HepG2 (cell line): ENCODE measurements around the gene GRB7. TPM values are rescaled to one million over a fixed set of nuclear protein-coding genes. Genes with fewer than 3 reads are reported as not detected.

Experiments
- CBX5 ChIP-seq: sonication (generic); formaldehyde crosslinking; IDR thresholded peaks from 2 replicates; pipeline ENCODE4 v1.4.0; 2020; ENCODE audit warnings: missing genetic modification reagents, borderline replicate concordance
- EED ChIP-seq: sonication (generic); formaldehyde crosslinking; IDR thresholded peaks from 2 replicates; pipeline ENCODE4 v1.5.0; 2020; ENCODE audit warnings: mild to moderate bottlenecking, missing genetic modification reagents
- FOXO4 ChIP-seq: sonication (generic); formaldehyde crosslinking; conservative IDR thresholded peaks from 2 replicates; pipeline ENCODE4 v1.8.1; 2023; ENCODE audit warnings: missing genetic modification reagents
- HOXA9 ChIP-seq: sonication (generic); formaldehyde crosslinking; IDR thresholded peaks from 2 replicates; pipeline ENCODE4 v1.8.1; 2022; ENCODE audit warnings: missing genetic modification reagents, mild to moderate bottlenecking, moderate library complexity, borderline replicate concordance
- MED13 ChIP-seq: sonication (generic); formaldehyde crosslinking; IDR thresholded peaks from 2 replicates; pipeline ENCODE4 v1.5.0; 2020; ENCODE audit warnings: missing genetic modification reagents
- NRL ChIP-seq: sonication (generic); formaldehyde crosslinking; IDR thresholded peaks from 2 replicates; pipeline ENCODE4 v1.5.0; 2020; ENCODE audit warnings: missing genetic modification reagents, mild to moderate bottlenecking, moderate library complexity, borderline replicate concordance
- PBX2 ChIP-seq: IDR thresholded peaks from 2 replicates; pipeline ENCODE4 v1.6.1; 2016; ENCODE audit warnings: control low read depth
- PCBP2 ChIP-seq: fragments of 200-400 bp; formaldehyde crosslinking; optimal IDR thresholded peaks from 2 replicates; pipeline ENCODE3; 2018; ENCODE audit warnings: low read length, low read depth; ENCODE audit not compliant: poor library complexity, severe bottlenecking
- PITX1 ChIP-seq: sonication (generic); formaldehyde crosslinking; IDR thresholded peaks from 2 replicates; pipeline ENCODE4 v1.5.1; 2020; ENCODE audit warnings: mild to moderate bottlenecking, missing genetic modification reagents
- POLR2AphosphoS2 ChIP-seq: IDR thresholded peaks from 2 replicates; pipeline ENCODE4 v1.6.1; 2011; ENCODE audit warnings: low read depth, low read length, improper control_type of control experiment
- RXRA ChIP-seq: sonication (generic); formaldehyde crosslinking; IDR thresholded peaks from 2 replicates; pipeline ENCODE4 v1.5.1; 2020; ENCODE audit warnings: missing genetic modification reagents
- SMARCC2 ChIP-seq: fragments of 450-650 bp; IDR thresholded peaks from 2 replicates; pipeline ENCODE4 v1.6.1; 2017; ENCODE audit warnings: antibody characterized with exemption, mild to moderate bottlenecking
- TBX3 ChIP-seq: fragments of 450-650 bp; IDR thresholded peaks from 2 replicates; pipeline ENCODE4 v1.6.1; 2017; ENCODE audit warnings: antibody characterized with exemption, mild to moderate bottlenecking, inconsistent platforms, borderline replicate concordance
- ZBTB10 ChIP-seq: sonication (generic); formaldehyde crosslinking; IDR thresholded peaks from 2 replicates; pipeline ENCODE4 v1.4.0; 2020; ENCODE audit warnings: missing genetic modification reagents, borderline replicate concordance
- ZBTB39 ChIP-seq: sonication (generic); formaldehyde crosslinking; IDR thresholded peaks from 2 replicates; pipeline ENCODE4 v1.5.0; 2020; ENCODE audit warnings: missing genetic modification reagents
- ZEB1 ChIP-seq: IDR thresholded peaks from 2 replicates; pipeline ENCODE4 v1.6.1; 2012; ENCODE audit warnings: mild to moderate bottlenecking, low read depth, inconsistent platforms; ENCODE audit not compliant: insufficient replicate concordance
- ZFAT ChIP-seq: sonication (generic); formaldehyde crosslinking; conservative IDR thresholded peaks from 2 replicates; pipeline ENCODE4 v1.8.1; 2023; ENCODE audit warnings: missing genetic modification reagents, inconsistent platforms
- ZNF337 ChIP-seq: sonication (generic); formaldehyde crosslinking; IDR thresholded peaks from 2 replicates; pipeline ENCODE4 v1.5.1; 2020; ENCODE audit warnings: missing genetic modification reagents, low read depth, mild to moderate bottlenecking, borderline replicate concordance
- ZNF530 ChIP-seq: sonication (generic); formaldehyde crosslinking; IDR thresholded peaks from 2 replicates; pipeline ENCODE4 v1.5.0; 2020; ENCODE audit warnings: low read depth, mild to moderate bottlenecking, missing genetic modification reagents
- ZNF747 ChIP-seq: sonication (generic); formaldehyde crosslinking; IDR thresholded peaks from 2 replicates; pipeline ENCODE4 v1.8.1; 2023; ENCODE audit warnings: missing genetic modification reagents, mild to moderate bottlenecking, borderline replicate concordance
- ZNF75D ChIP-seq: sonication (generic); formaldehyde crosslinking; IDR thresholded peaks from 2 replicates; pipeline ENCODE4 v1.8.1; 2023; ENCODE audit warnings: missing genetic modification reagents, mild to moderate bottlenecking, borderline replicate concordance
- polyA plus RNA-seq, 8 experiments: library from polyadenylated mRNA; depleted of rRNA in 3 of 8; stranded (reverse) in 7 of 8; unstranded in 1 of 8; fragments of >200 nt; fragmentation: Illumina TruSeq in 4 of 8; extraction: Trizol in 4 of 8; gene quantifications; 2 replicates each; pipeline versions ENCODE4 v1.2.1 to v1.2.3, GENCODE V29; 2011 to 2016; ENCODE audit warnings: low read depth in 4 of 8, missing spikeins in 1 of 8, mixed read lengths in 1 of 8; ENCODE audit not compliant: insufficient read depth in 1 of 8
- total RNA-seq, 5 experiments: library from RNA; depleted of rRNA; stranded (reverse); fragments of >200 nt; fragmentation: Illumina TruSeq; extraction: Trizol; gene quantifications; 2 replicates each; pipeline ENCODE4 v1.2.3, GENCODE V29; 2016; ENCODE audit warnings: low read depth in 1 of 5

GRB7 gene
- total and polyA plus RNA-seq, 2 of the 13 experiments (the other 11 are each of a cell fraction or from before 2014, with no cell fraction given), result 60.2 to 77.7 TPM

GRCh38 chr17:39702901-39703893 lies 34.5 kb upstream of the GRB7 start (continued):
- TF ChIP-seq ZEB1, result no peak
- peak; percentile 54; the same call in 1 of the 2 replicates for TF ChIP-seq NRL
- no peak for TF ChIP-seq ZNF75D (CRISPR knock-in tag)
- TF ChIP-seq ZBTB10, result no peak
- TF ChIP-seq HOXA9 (CRISPR knock-in tag), result no peak
- no peak for TF ChIP-seq POLR2AphosphoS2
- TF ChIP-seq ZNF530 (CRISPR knock-in tag), result no peak
- no peak; the same call in 1 of the 2 replicates for TF ChIP-seq PBX2 (CRISPR knock-in tag)
- TF ChIP-seq ZFAT, result no peak
- TF ChIP-seq ZNF337 (CRISPR knock-in tag), result no peak
- no peak for TF ChIP-seq MED13 (CRISPR knock-in tag)
- peak; percentile 83; the same call in 1 of the 2 replicates for TF ChIP-seq TBX3
- TF ChIP-seq ZNF747 (CRISPR knock-in tag), result no peak
- no peak for TF ChIP-seq FOXO4 (CRISPR knock-in tag)
- TF ChIP-seq PITX1, result peak; percentile 82
- TF ChIP-seq CBX5, result no peak
- TF ChIP-seq EED (CRISPR knock-in tag), result no peak
- peak; percentile 86 for TF ChIP-seq RXRA (CRISPR knock-in tag)
- TF ChIP-seq PCBP2, result no peak
- no peak for TF ChIP-seq ZBTB39
- TF ChIP-seq SMARCC2, result no peak
